IMR-90 (cell line): ENCODE measurements around the gene OSTF1.

ENCODE experiments used
- BHLHE40 ChIP-seq: fragments of 150-350 bp; IDR thresholded peaks from 2 replicates; pipeline ENCODE4 v1.6.1; 2016; ENCODE audit warnings: mild to moderate bottlenecking, low read depth, low read length
- CEBPB ChIP-seq: IDR thresholded peaks from 2 replicates; pipeline ENCODE4 v1.6.1; 2012; ENCODE audit warnings: low read depth, low read length, improper control_type of control experiment
- CHD1 ChIP-seq: IDR thresholded peaks from 2 replicates; pipeline ENCODE4 v1.6.1; 2012; ENCODE audit warnings: low read depth, low read length, improper control_type of control experiment
- FOS ChIP-seq: fragments of 150-350 bp; IDR thresholded peaks from 2 replicates; pipeline ENCODE4 v1.6.1; 2016; ENCODE audit warnings: low read depth, low read length
- POLR2A ChIP-seq: IDR thresholded peaks from 2 replicates; pipeline ENCODE4 v1.6.1; 2012; ENCODE audit warnings: mild to moderate bottlenecking, low read depth, low read length
- RAD21 ChIP-seq: IDR thresholded peaks from 2 replicates; pipeline ENCODE4 v1.6.1; 2012; ENCODE audit warnings: low read length, improper control_type of control experiment
- TF ChIP-seq, protein P1 (sequence below): conservative IDR thresholded peaks from 2 replicates; pipeline ENCODE4 v1.5.1; 2012; ENCODE audit warnings: mild to moderate bottlenecking, low read depth, low read length, improper control_type of control experiment
- TF ChIP-seq, protein P2 (sequence below): fragments of 150-350 bp; IDR thresholded peaks from 2 replicates; pipeline ENCODE4 v1.6.1; 2016; ENCODE audit warnings: low read depth, mild to moderate bottlenecking, low read length, moderate library complexity, borderline replicate concordance
- TF ChIP-seq, protein P3 (sequence below): fragments of 150-350 bp; IDR thresholded peaks from 2 replicates; pipeline ENCODE4 v1.6.1; 2017; ENCODE audit warnings: mild to moderate bottlenecking, antibody characterized with exemption, low read length, low read depth

DNA sequence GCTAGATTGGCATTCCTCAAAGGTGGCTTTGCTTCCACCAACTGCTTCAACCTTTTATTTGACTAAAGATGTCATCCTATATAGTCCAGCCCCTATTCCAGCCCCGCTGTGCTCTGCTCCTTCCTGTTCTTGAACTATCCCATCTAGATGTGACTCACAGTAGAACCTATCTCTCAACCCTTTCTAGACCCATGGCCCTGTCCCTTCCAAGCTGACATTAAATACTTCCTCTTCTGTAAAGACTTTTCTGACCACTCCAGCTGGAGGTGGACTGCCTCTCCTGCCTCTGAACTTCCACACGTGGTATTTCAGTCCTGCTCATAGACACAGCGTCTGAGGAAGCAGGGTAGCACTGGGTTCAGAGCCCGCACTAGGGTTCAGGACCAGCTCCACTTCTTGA lies 32.4 kb downstream of the OSTF1 start:
- TF ChIP-seq RAD21 (no peak), BHLHE40 (no peak), FOS (no peak), POLR2A (no peak), CEBPB (no peak), CHD1 (no peak)
- TF ChIP-seq, protein P1, sequence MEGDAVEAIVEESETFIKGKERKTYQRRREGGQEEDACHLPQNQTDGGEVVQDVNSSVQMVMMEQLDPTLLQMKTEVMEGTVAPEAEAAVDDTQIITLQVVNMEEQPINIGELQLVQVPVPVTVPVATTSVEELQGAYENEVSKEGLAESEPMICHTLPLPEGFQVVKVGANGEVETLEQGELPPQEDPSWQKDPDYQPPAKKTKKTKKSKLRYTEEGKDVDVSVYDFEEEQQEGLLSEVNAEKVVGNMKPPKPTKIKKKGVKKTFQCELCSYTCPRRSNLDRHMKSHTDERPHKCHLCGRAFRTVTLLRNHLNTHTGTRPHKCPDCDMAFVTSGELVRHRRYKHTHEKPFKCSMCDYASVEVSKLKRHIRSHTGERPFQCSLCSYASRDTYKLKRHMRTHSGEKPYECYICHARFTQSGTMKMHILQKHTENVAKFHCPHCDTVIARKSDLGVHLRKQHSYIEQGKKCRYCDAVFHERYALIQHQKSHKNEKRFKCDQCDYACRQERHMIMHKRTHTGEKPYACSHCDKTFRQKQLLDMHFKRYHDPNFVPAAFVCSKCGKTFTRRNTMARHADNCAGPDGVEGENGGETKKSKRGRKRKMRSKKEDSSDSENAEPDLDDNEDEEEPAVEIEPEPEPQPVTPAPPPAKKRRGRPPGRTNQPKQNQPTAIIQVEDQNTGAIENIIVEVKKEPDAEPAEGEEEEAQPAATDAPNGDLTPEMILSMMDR = no peak
- TF ChIP-seq, protein P2, sequence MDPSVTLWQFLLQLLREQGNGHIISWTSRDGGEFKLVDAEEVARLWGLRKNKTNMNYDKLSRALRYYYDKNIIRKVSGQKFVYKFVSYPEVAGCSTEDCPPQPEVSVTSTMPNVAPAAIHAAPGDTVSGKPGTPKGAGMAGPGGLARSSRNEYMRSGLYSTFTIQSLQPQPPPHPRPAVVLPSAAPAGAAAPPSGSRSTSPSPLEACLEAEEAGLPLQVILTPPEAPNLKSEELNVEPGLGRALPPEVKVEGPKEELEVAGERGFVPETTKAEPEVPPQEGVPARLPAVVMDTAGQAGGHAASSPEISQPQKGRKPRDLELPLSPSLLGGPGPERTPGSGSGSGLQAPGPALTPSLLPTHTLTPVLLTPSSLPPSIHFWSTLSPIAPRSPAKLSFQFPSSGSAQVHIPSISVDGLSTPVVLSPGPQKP = no peak
- TF ChIP-seq, protein P3, sequence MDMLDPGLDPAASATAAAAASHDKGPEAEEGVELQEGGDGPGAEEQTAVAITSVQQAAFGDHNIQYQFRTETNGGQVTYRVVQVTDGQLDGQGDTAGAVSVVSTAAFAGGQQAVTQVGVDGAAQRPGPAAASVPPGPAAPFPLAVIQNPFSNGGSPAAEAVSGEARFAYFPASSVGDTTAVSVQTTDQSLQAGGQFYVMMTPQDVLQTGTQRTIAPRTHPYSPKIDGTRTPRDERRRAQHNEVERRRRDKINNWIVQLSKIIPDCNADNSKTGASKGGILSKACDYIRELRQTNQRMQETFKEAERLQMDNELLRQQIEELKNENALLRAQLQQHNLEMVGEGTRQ = no peak
